Measurements from ENCODE around the gene MRAP2.

- TF ChIP-seq ZFP3 (CRISPR knock-in tag; IDR thresholded peaks at IDR 0.05): no peak
- TF ChIP-seq ZC3H10 (CRISPR knock-in tag; IDR thresholded peaks at IDR 0.05): no peak
- no peak for TF ChIP-seq SNAI2 (CRISPR knock-in tag; IDR thresholded peaks at IDR 0.05)
- no peak for TF ChIP-seq CREB5 (CRISPR knock-in tag; IDR thresholded peaks at IDR 0.05; ENCODE audit: low read depth)
- TF ChIP-seq TSHZ2 (CRISPR knock-in tag; IDR thresholded peaks at IDR 0.05): no peak
- TF ChIP-seq BACH2 (CRISPR knock-in tag; IDR thresholded peaks at IDR 0.05; ENCODE audit: borderline replicate concordance): no peak
- TF ChIP-seq POU6F1 (CRISPR knock-in tag; IDR thresholded peaks at IDR 0.05; ENCODE audit: borderline replicate concordance, low read depth): no peak
- no peak for TF ChIP-seq PATZ1 (CRISPR knock-in tag; IDR thresholded peaks at IDR 0.05; ENCODE audit: borderline replicate concordance)
- TF ChIP-seq ZNF8 (CRISPR knock-in tag; IDR thresholded peaks at IDR 0.05): no peak
- no peak for TF ChIP-seq PPARA (CRISPR knock-in tag; IDR thresholded peaks at IDR 0.05; ENCODE audit: borderline replicate concordance)
- TF ChIP-seq RARB (CRISPR knock-in tag; IDR thresholded peaks at IDR 0.05): no peak
- no peak for TF ChIP-seq ZFP30 (CRISPR knock-in tag; IDR thresholded peaks at IDR 0.05)
- no peak for TF ChIP-seq ARNTL (CRISPR knock-in tag; IDR thresholded peaks at IDR 0.05; ENCODE audit: borderline replicate concordance, low read depth)
Measured at GRCh38 chr6:84077645-84078044, 44.1 kb downstream of the MRAP2 start.

Measured in SK-N-SH treated with all-trans-retinoic acid at 6 μM for 48 hours (cell line).